Stomach smooth muscle (tissue), 2 donors: ENCODE data around the gene ETNPPL.

ENCODE experiments used
- H3K27ac ChIP-seq: one replicate; pipeline ENCODE4 v1.7.0; 2013; ENCODE audit warnings: mild to moderate bottlenecking, low read length, inconsistent platforms
- H3K27me3 ChIP-seq, 2 donors: one replicate each; pipeline ENCODE4 v1.7.0; 2013; ENCODE audit warnings: low read length in 2 of 2; ENCODE audit not compliant: insufficient read depth in 2 of 2, control insufficient read depth in 1 of 2
- H3K36me3 ChIP-seq, 2 donors: one replicate each; pipeline ENCODE4 v1.7.0; 2013; ENCODE audit warnings: low read length in 2 of 2; ENCODE audit not compliant: control insufficient read depth in 2 of 2, insufficient read depth in 2 of 2
- H3K4me1 ChIP-seq: one replicate; pipeline ENCODE4 v1.7.0; 2013; ENCODE audit warnings: low read length; ENCODE audit not compliant: control insufficient read depth, insufficient read depth
- H3K4me3 ChIP-seq, 2 donors: one replicate each; pipeline ENCODE4 v1.7.0; 2013; ENCODE audit warnings: low read length in 2 of 2
- H3K9ac ChIP-seq, 2 donors: one replicate each; pipeline ENCODE4 v1.7.0; 2013; ENCODE audit warnings: low read length in 2 of 2, mild to moderate bottlenecking in 1 of 2
- H3K9me3 ChIP-seq, 2 donors: one replicate each; pipeline ENCODE4 v1.7.0; 2013; ENCODE audit warnings: low read length in 2 of 2; ENCODE audit not compliant: control insufficient read depth in 2 of 2
- donor health status: healthy.
- donor health status: Pancreatic carcinoma.

Gene ETNPPL

GRCh38 chr4:108700081-108700757 lies 62.6 kb downstream of the ETNPPL start:
- Histone ChIP-seq H3K9me3 (no peaks in the 10 kb centered on the region), H3K27ac (no peak overlapping the region), H3K4me1 (no peaks in the 10 kb centered on the region), H3K4me3 (no peak overlapping the region), H3K27me3 (no peaks in the 10 kb centered on the region), H3K36me3 (no peaks in the 10 kb centered on the region), H3K9ac (no peak overlapping the region)

- Histone ChIP-seq H3K36me3 (no peaks in the 10 kb centered on the region), H3K4me1 (no peaks in the 10 kb centered on the region), H3K9me3 (peaks cover 0 to 3% of the 10 kb centered on the region in 2 donors), H3K27me3 (no peaks in the 10 kb centered on the region), H3K9ac (no peak overlapping the region), H3K4me3 (no peak overlapping the region), H3K27ac (no peak overlapping the region)
Observed at GRCh38 chr4:108696160-108696559, 66.7 kb downstream of the ETNPPL start.

- no peak overlapping the region for H3K27ac ChIP-seq
- no peaks in the 10 kb centered on the region for H3K27me3 ChIP-seq
- H3K4me3 ChIP-seq: no peak overlapping the region
- no peaks in the 10 kb centered on the region for H3K4me1 ChIP-seq
- peaks cover 0 to 3% of the 10 kb centered on the region in 2 donors for H3K9me3 ChIP-seq
- H3K36me3 ChIP-seq: no peaks in the 10 kb centered on the region
- H3K9ac ChIP-seq: no peak overlapping the region
Observed at GRCh38 chr4:108695062-108695461, 67.8 kb downstream of the ETNPPL start.

- Histone ChIP-seq H3K9me3 (peaks cover 0 to 3% of the 10 kb centered on the region in 2 donors), H3K27ac (no peak overlapping the region), H3K9ac (no peak overlapping the region), H3K4me1 (no peaks in the 10 kb centered on the region), H3K27me3 (no peaks in the 10 kb centered on the region), H3K36me3 (no peaks in the 10 kb centered on the region), H3K4me3 (no peak overlapping the region)
Observed at GRCh38 chr4:108694423-108694822, 68.4 kb downstream of the ETNPPL start.

- H3K27me3 ChIP-seq: no peaks in the 10 kb centered on the region
- no peak overlapping the region for H3K9ac ChIP-seq
- H3K9me3 ChIP-seq: peaks cover 0 to 3% of the 10 kb centered on the region in 2 donors
- no peak overlapping the region for H3K4me3 ChIP-seq
- H3K27ac ChIP-seq: no peak overlapping the region
- H3K4me1 ChIP-seq: no peaks in the 10 kb centered on the region
- no peaks in the 10 kb centered on the region for H3K36me3 ChIP-seq
Observed at GRCh38 chr4:108693819-108694218, 69.0 kb downstream of the ETNPPL start.

GRCh38 chr4:108693211-108693610 lies 69.6 kb downstream of the ETNPPL start:
- Histone ChIP-seq H3K27me3 (no peaks in the 10 kb centered on the region), H3K36me3 (no peaks in the 10 kb centered on the region), H3K4me3 (no peak overlapping the region), H3K9me3 (peaks cover 0 to 5% of the 10 kb centered on the region in 2 donors), H3K4me1 (no peaks in the 10 kb centered on the region), H3K27ac (no peak overlapping the region), H3K9ac (no peak overlapping the region)
